KMS-11 (cell line): Measurements from ENCODE around the gene NOTO.

Source experiments
- H2AFZ ChIP-seq: fragments of 200-600 bp; sonication (generic); 2 replicates; pipeline ENCODE4 v1.6.1; 2016; ENCODE audit warnings: antibody characterized with exemption, mixed run types, low read depth
- H3K27ac ChIP-seq: fragments of 200-600 bp; sonication (generic); 2 replicates; pipeline ENCODE4 v1.6.1; 2016; ENCODE audit warnings: mild to moderate bottlenecking, mixed run types
- H3K27me3 ChIP-seq: fragments of 200-600 bp; sonication (generic); 2 replicates; pipeline ENCODE4 v1.6.1; 2017; ENCODE audit warnings: mild to moderate bottlenecking, low read depth, mixed run types, moderate library complexity; ENCODE audit not compliant: insufficient read depth
- H3K36me3 ChIP-seq: fragments of 200-600 bp; sonication (generic); 2 replicates; pipeline ENCODE4 v1.6.1; 2017; ENCODE audit warnings: mild to moderate bottlenecking, mixed run types; ENCODE audit not compliant: insufficient read depth
- H3K4me1 ChIP-seq: fragments of 200-600 bp; sonication (generic); 2 replicates; pipeline ENCODE4 v1.6.1; 2016; ENCODE audit warnings: mild to moderate bottlenecking, low read depth, mixed run types; ENCODE audit not compliant: poor library complexity, severe bottlenecking
- H3K4me2 ChIP-seq: fragments of 200-600 bp; sonication (generic); 2 replicates; pipeline ENCODE4 v1.7.0; 2016; ENCODE audit warnings: mild to moderate bottlenecking, mixed run types
- H3K4me3 ChIP-seq: fragments of 200-600 bp; sonication (generic); IDR thresholded peaks from 2 replicates; pipeline ENCODE4 v1.6.1; 2017; ENCODE audit warnings: low read depth, low read length, mixed read lengths; ENCODE audit not compliant: insufficient read depth
- H3K79me2 ChIP-seq: fragments of 200-600 bp; sonication (generic); 2 replicates; pipeline ENCODE4 v1.6.1; 2016; ENCODE audit warnings: low read depth, mixed run types; ENCODE audit not compliant: insufficient read depth
- H3K9ac ChIP-seq: fragments of 200-600 bp; sonication (generic); 2 replicates; pipeline ENCODE4 v1.6.1; 2016; ENCODE audit warnings: mild to moderate bottlenecking, mixed run types
- H4K20me1 ChIP-seq: fragments of 200-600 bp; sonication (generic); 2 replicates; pipeline ENCODE4 v1.6.1; 2016; ENCODE audit warnings: mild to moderate bottlenecking, mixed run types; ENCODE audit not compliant: insufficient read depth
- CTCF ChIP-seq: fragments of 200-600 bp; sonication (generic); conservative IDR thresholded peaks from 2 replicates; pipeline ENCODE4 v1.6.1; 2017; ENCODE audit warnings: low read depth, mild to moderate bottlenecking, antibody characterized with exemption, low read length, moderate library complexity, mixed read lengths

Gene NOTO

GRCh38 chr2:73239776-73240175 is 37.4 kb downstream of the NOTO start:
- Histone ChIP-seq H3K27ac (no peak overlapping the region), H3K4me3 (no peak overlapping the region), H2AFZ (no peak overlapping the region), H3K36me3 (peaks cover 32% of the 10 kb centered on the region), H3K79me2 (peaks cover 84% of the 10 kb centered on the region), H3K4me1 (peaks cover 34% of the 10 kb centered on the region), H3K27me3 (no peaks in the 10 kb centered on the region), H4K20me1 (peaks cover 59% of the 10 kb centered on the region), H3K9ac (no peak overlapping the region), H3K4me2 (no peak overlapping the region)
- TF ChIP-seq CTCF: no peak

DNA sequence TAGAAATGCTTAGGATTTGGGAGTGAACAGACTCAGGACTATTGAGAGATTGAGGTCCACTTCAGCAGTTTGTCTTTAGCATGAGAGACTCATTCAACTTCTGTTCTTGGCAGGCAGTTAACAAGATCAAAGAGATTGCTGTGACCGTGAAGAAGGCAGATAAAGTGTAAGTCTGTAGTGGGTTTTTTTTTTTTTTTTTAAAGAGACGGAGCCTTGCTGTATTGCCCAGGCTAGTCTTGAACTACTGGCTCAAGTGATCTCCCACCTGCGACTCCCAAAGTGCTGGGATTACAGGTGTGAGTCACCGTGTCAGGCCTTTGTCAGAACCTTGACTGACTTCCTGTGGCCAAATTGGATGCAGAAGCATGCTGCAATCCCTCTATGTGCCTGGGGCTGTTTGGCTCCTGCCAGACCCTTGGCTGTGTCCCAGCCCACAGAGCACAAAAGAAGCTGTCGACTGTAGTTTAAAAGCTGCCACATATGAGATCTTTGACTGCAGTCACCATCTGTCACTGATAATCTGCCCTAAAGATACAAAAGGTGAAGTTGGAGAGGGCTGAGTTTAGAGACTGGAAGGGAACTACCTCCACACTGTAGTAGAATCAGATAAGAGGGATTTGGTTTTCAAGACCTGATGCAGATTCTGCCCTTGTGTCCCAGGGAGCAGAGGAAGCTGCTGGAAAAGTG is 41.7 kb downstream of the NOTO start:
- Histone ChIP-seq H3K27me3 (no peaks in the 10 kb centered on the region), H3K36me3 (peaks cover 46% of the 10 kb centered on the region), H3K27ac (no peak overlapping the region), H3K79me2 (peaks cover 54% of the 10 kb centered on the region), H3K9ac (no peak overlapping the region), H3K4me3 (no peak overlapping the region), H3K4me2 (no peak overlapping the region), H4K20me1 (peaks cover 33% of the 10 kb centered on the region), H3K4me1 (peaks cover 9% of the 10 kb centered on the region), H2AFZ (no peak overlapping the region)
- TF ChIP-seq CTCF: no peak

GRCh38 chr2:73244580-73244979 is 42.2 kb downstream of the NOTO start:
- H3K36me3 ChIP-seq: peaks cover 46% of the 10 kb centered on the region
- peaks cover 8% of the 10 kb centered on the region for H3K4me1 ChIP-seq
- no peak overlapping the region for H3K27ac ChIP-seq
- TF ChIP-seq CTCF: no peak
- H2AFZ ChIP-seq: no peak overlapping the region
- H3K4me3 ChIP-seq: no peak overlapping the region
- H3K4me2 ChIP-seq: no peak overlapping the region
- no peaks in the 10 kb centered on the region for H3K27me3 ChIP-seq
- peaks cover 48% of the 10 kb centered on the region for H3K79me2 ChIP-seq
- H4K20me1 ChIP-seq: peaks cover 27% of the 10 kb centered on the region
- no peak overlapping the region for H3K9ac ChIP-seq

DNA sequence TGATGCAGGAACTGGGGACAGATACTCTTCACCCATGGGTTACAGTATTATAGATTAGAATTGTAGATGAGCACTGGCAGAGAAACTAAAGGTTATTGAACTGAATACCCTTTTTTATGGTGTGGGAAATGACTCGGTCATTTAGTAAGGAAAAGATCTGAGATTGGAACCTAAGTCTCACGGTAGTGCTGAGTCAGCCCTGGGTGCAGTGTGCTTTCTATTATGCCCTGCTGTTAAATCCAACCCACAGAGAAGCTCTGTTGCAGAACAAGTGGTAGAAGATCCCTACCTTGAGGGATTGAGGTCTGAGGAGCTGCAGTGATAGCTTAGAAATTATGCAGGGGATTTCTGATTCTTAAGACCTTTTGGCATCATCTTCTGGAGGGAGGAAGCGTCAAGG is 44.5 kb downstream of the NOTO start:
- Histone ChIP-seq H2AFZ (no peak overlapping the region), H3K4me3 (no peak overlapping the region), H3K27ac (peak overlapping the region; percentile 11; the same call in 1 of the 2 replicates), H3K27me3 (no peaks in the 10 kb centered on the region), H3K79me2 (peaks cover 25% of the 10 kb centered on the region; the same call in 1 of the 2 replicates), H3K9ac (no peak overlapping the region), H3K36me3 (peaks cover 43% of the 10 kb centered on the region), H3K4me1 (peaks cover 8% of the 10 kb centered on the region), H4K20me1 (peaks cover 12% of the 10 kb centered on the region), H3K4me2 (no peak overlapping the region)
- no peak for TF ChIP-seq CTCF
